Naive thymus-derived CD4-positive, alpha-beta T cell (primary cell): Measurements from ENCODE around the gene SECISBP2. TPM values are rescaled to one million over a fixed set of nuclear protein-coding genes. Genes with fewer than 3 reads are reported as not detected.

Source experiments
- ATAC-seq: fragments of 150-1000 bp; cut with Tn5 transposase; 2 replicates; pipeline ENCODE4 v1.10.0; 2021; ENCODE audit warnings: mild to moderate bottlenecking, moderate library complexity
- CTCF ChIA-PET: fragments of 350-600 bp; sonication (Branson Sonifier 250); formaldehyde crosslinking; loops from one replicate; lab custom pipeline; 2021; ENCODE audit warnings: antibody characterized with exemption; lab: Charles Lee
- POLR2A ChIA-PET: fragments of 350-600 bp; sonication (Branson Sonifier 250); formaldehyde crosslinking; loops from one replicate; lab custom pipeline; 2021; ENCODE audit warnings: antibody characterized with exemption, inconsistent platforms; lab: Charles Lee
- DNase-seq, 9 donors: peaks; one replicate each; pipeline versions ENCODE4 v3.0.0 to v3.0.0-alpha.2; 2020 to 2022; ENCODE audit warnings: mixed read lengths in 1 of 9
- H3K27ac ChIP-seq: one replicate; pipeline ENCODE4 v1.7.0; 2013; ENCODE audit warnings: mild to moderate bottlenecking, low read depth, low read length, moderate library complexity
- H3K27me3 ChIP-seq, 2 donors: one replicate each; pipeline ENCODE4 v1.7.0; 2013; ENCODE audit warnings: low read length in 2 of 2, mild to moderate bottlenecking in 2 of 2, moderate library complexity in 2 of 2; ENCODE audit not compliant: control insufficient read depth in 2 of 2, insufficient read depth in 2 of 2
- H3K36me3 ChIP-seq, 3 experiments: 1 replicate in 2 of 3; 2 replicates in 1 of 3; pipeline ENCODE4 v1.7.0; 2013; ENCODE audit warnings: low read length in 3 of 3, mild to moderate bottlenecking in 3 of 3, moderate library complexity in 1 of 3; ENCODE audit not compliant: insufficient read depth in 3 of 3, control insufficient read depth in 2 of 3
- H3K4me1 ChIP-seq, 2 donors: one replicate each; pipeline ENCODE4 v1.7.0; 2013; ENCODE audit warnings: low read length in 2 of 2, mild to moderate bottlenecking in 2 of 2, moderate library complexity in 1 of 2; ENCODE audit not compliant: control insufficient read depth in 2 of 2, insufficient read depth in 2 of 2
- H3K4me3 ChIP-seq: 2 replicates; pipeline ENCODE4 v1.7.0; 2013; ENCODE audit warnings: mild to moderate bottlenecking, low read length
- H3K9me3 ChIP-seq, 3 experiments: 1 replicate in 2 of 3; 2 replicates in 1 of 3; pipeline ENCODE4 v1.7.0; 2013; ENCODE audit warnings: low read length in 3 of 3; ENCODE audit not compliant: control insufficient read depth in 2 of 3
- H3K27ac Mint-ChIP-seq, 9 donors: one replicate each; pipeline ENCODE4 v1.8.0; 2020 to 2022; ENCODE audit warnings: mixed read lengths in 9 of 9, mild to moderate bottlenecking in 8 of 9, moderate library complexity in 5 of 9, inconsistent platforms in 2 of 9
- H3K27me3 Mint-ChIP-seq, 5 donors: one replicate each; pipeline ENCODE4 v1.8.0; 2021 to 2022; ENCODE audit warnings: mixed read lengths in 5 of 5, mild to moderate bottlenecking in 1 of 5
- H3K36me3 Mint-ChIP-seq, 5 donors: one replicate each; pipeline ENCODE4 v1.8.0; 2020 to 2022; ENCODE audit warnings: mixed read lengths in 5 of 5, mild to moderate bottlenecking in 3 of 5, inconsistent platforms in 1 of 5
- H3K4me1 Mint-ChIP-seq, 7 donors: one replicate each; pipeline ENCODE4 v1.8.0; 2020 to 2022; ENCODE audit warnings: mixed read lengths in 7 of 7, mild to moderate bottlenecking in 3 of 7, inconsistent platforms in 1 of 7
- H3K4me3 Mint-ChIP-seq, 10 donors: one replicate each; pipeline ENCODE4 v1.8.0; 2020 to 2022; ENCODE audit warnings: mild to moderate bottlenecking in 10 of 10, mixed read lengths in 10 of 10, moderate library complexity in 6 of 10, inconsistent platforms in 2 of 10
- H3K9me3 Mint-ChIP-seq, 11 donors: one replicate each; pipeline ENCODE4 v1.8.0; 2020 to 2022; ENCODE audit warnings: mixed read lengths in 11 of 11, mild to moderate bottlenecking in 4 of 11, inconsistent platforms in 1 of 11, moderate library complexity in 1 of 11
- intact Hi-C, 2 donors: fragments of 100-400 bp; cut with micrococcal nuclease; formaldehyde crosslinking; loops; one replicate each; pipeline ENCODE4 v1.15.1; 2023
- polyA plus RNA-seq, 2 donors: library from polyadenylated mRNA; unstranded; fragments of 300-500 nt; fragmentation: Illumina TruSeq; gene quantifications; one replicate each; pipeline ENCODE4 v1.2.3, GENCODE V29; 2021
- total RNA-seq, 6 experiments: library from RNA in 5 of 6; stranded (reverse) in 5 of 6; gene quantifications; 1 replicate in 5 of 6; 2 replicates in 1 of 6; pipeline ENCODE4 v1.2.3 and lab custom pipeline; 2021 to 2026

Gene SECISBP2
- total and polyA plus RNA-seq, 7 experiments from 2014 or later: 20.1 to 130 (median 100) TPM

GRCh38 chr9:89386797-89387196 lies 68.5 kb downstream of the SECISBP2 start:
- H3K36me3 ChIP-seq: peaks cover 72 to 99% (median 82%) of the 10 kb centered on the region in 3 experiments
- Mint-ChIP-seq H3K4me1 (peaks cover 20 to 47% (median 27%) of the 10 kb centered on the region in 7 donors), H3K9me3 (peaks cover 0 to 5% (median 0%) of the 10 kb centered on the region in 11 donors), H3K27me3 (no peaks in the 10 kb centered on the region), H3K27ac (peak overlapping the region in 4 of 9 donors; percentile 26 to 61 (median 52)), H3K4me3 (no peak overlapping the region), H3K36me3 (peaks cover 12 to 56% (median 25%) of the 10 kb centered on the region in 5 donors)
- H3K9me3 ChIP-seq: no peaks in the 10 kb centered on the region
- no peaks in the 10 kb centered on the region for H3K27me3 ChIP-seq
- CTCF ChIA-PET: no interaction called here
- peak overlapping the region; percentile 11 for H3K27ac ChIP-seq
- POLR2A ChIA-PET: no interaction called here
- no peak for ATAC-seq
- intact Hi-C loops: no loop called here
- no peak overlapping the region for H3K4me3 ChIP-seq
- DNase-seq: no peak
- no peaks in the 10 kb centered on the region for H3K4me1 ChIP-seq

GRCh38 chr9:89387197-89387849 lies 69.0 kb downstream of the SECISBP2 start:
- peaks cover 12 to 58% (median 31%) of the 10 kb centered on the region in 5 donors for H3K36me3 Mint-ChIP-seq
- Histone ChIP-seq H3K27me3 (no peaks in the 10 kb centered on the region), H3K27ac (no peak overlapping the region), H3K9me3 (no peaks in the 10 kb centered on the region), H3K4me3 (no peak overlapping the region), H3K36me3 (peaks cover 77 to 99% (median 83%) of the 10 kb centered on the region in 3 experiments), H3K4me1 (no peaks in the 10 kb centered on the region)
- ATAC-seq: no peak
- intact Hi-C loops: no loop called here
- H3K9me3 Mint-ChIP-seq: peaks cover 0 to 5% (median 0%) of the 10 kb centered on the region in 11 donors
- H3K27me3 Mint-ChIP-seq: no peaks in the 10 kb centered on the region
- ChIA-PET CTCF (interaction anchor here (0.7 kb wide), 1 partner anchor 94 kb away, joined by 3 read pairs; no protein-coding TSS in a partner anchor), POLR2A (no interaction called here)
- no peak for DNase-seq
- H3K27ac Mint-ChIP-seq: peak overlapping the region in 1 of 9 donors; percentile 34
- peak overlapping the region in 1 of 10 donors; percentile 18 for H3K4me3 Mint-ChIP-seq
- H3K4me1 Mint-ChIP-seq: peaks cover 15 to 45% (median 21%) of the 10 kb centered on the region in 7 donors

- H3K4me3 Mint-ChIP-seq: no peak overlapping the region
- Histone ChIP-seq H3K27ac (no peak overlapping the region), H3K9me3 (no peaks in the 10 kb centered on the region), H3K4me3 (no peak overlapping the region), H3K27me3 (no peaks in the 10 kb centered on the region), H3K36me3 (peaks cover 83 to 99% (median 84%) of the 10 kb centered on the region in 3 experiments), H3K4me1 (no peaks in the 10 kb centered on the region)
- H3K9me3 Mint-ChIP-seq: peaks cover 0 to 5% (median 0%) of the 10 kb centered on the region in 11 donors
- ChIA-PET CTCF (interaction anchor here (0.6 to 0.7 kb wide), 2 partner anchors 39 to 93 kb away, joined by 3 to 4 read pairs; no protein-coding TSS in a partner anchor), POLR2A (no interaction called here)
- peaks cover 12 to 60% (median 35%) of the 10 kb centered on the region in 5 donors for H3K36me3 Mint-ChIP-seq
- H3K27ac Mint-ChIP-seq: peak overlapping the region in 5 of 9 donors; percentile 8 to 43 (median 17)
- H3K4me1 Mint-ChIP-seq: peaks cover 9 to 43% (median 16%) of the 10 kb centered on the region in 7 donors
- no peaks in the 10 kb centered on the region for H3K27me3 Mint-ChIP-seq
- ATAC-seq (peak; percentile 78), DNase-seq (no peak)
- intact Hi-C loops: no loop called here
Observed at GRCh38 chr9:89388084-89388867, 70.0 kb downstream of the SECISBP2 start.

- Mint-ChIP-seq H3K9me3 (peaks cover 0 to 5% (median 0%) of the 10 kb centered on the region in 11 donors), H3K4me1 (peaks cover 6 to 43% (median 11%) of the 10 kb centered on the region in 7 donors), H3K36me3 (peaks cover 16 to 63% (median 38%) of the 10 kb centered on the region in 5 donors), H3K4me3 (no peak overlapping the region), H3K27ac (peak overlapping the region in 1 of 9 donors; percentile 34), H3K27me3 (no peaks in the 10 kb centered on the region)
- Histone ChIP-seq H3K4me1 (no peaks in the 10 kb centered on the region), H3K27ac (no peak overlapping the region), H3K27me3 (no peaks in the 10 kb centered on the region), H3K4me3 (no peak overlapping the region), H3K9me3 (no peaks in the 10 kb centered on the region), H3K36me3 (peaks cover 85 to 99% (median 85%) of the 10 kb centered on the region in 3 experiments)
- ATAC-seq (no peak), DNase-seq (no peak)
- CTCF ChIA-PET: interaction anchor here (0.6 kb wide), 1 partner anchor 39 kb away, joined by 4 read pairs; no protein-coding TSS in a partner anchor
- POLR2A ChIA-PET: no interaction called here
- intact Hi-C loops: no loop called here
Observed at GRCh38 chr9:89388868-89389177, 70.5 kb downstream of the SECISBP2 start.

GRCh38 chr9:89390068-89390555 lies 71.8 kb downstream of the SECISBP2 start:
- intact Hi-C loops: no loop called here
- Mint-ChIP-seq H3K27me3 (no peaks in the 10 kb centered on the region), H3K9me3 (peaks cover 0 to 4% (median 0%) of the 10 kb centered on the region in 11 donors), H3K27ac (peak overlapping the region in 7 of 9 donors; percentile 19 to 68 (median 63)), H3K4me1 (peaks cover 0 to 46% (median 6%) of the 10 kb centered on the region in 7 donors), H3K4me3 (peak overlapping the region in 1 of 10 donors; percentile 32), H3K36me3 (peaks cover 13 to 67% (median 38%) of the 10 kb centered on the region in 5 donors)
- no peaks in the 10 kb centered on the region for H3K9me3 ChIP-seq
- H3K4me1 ChIP-seq: no peaks in the 10 kb centered on the region
- ChIA-PET CTCF (interaction anchor here (0.7 kb wide), 1 partner anchor 11 kb away, joined by 4 read pairs; no protein-coding TSS in a partner anchor), POLR2A (no interaction called here)
- no peak overlapping the region for H3K27ac ChIP-seq
- DNase-seq (no peak), ATAC-seq (no peak)
- peaks cover 87 to 97% (median 89%) of the 10 kb centered on the region in 3 experiments for H3K36me3 ChIP-seq
- H3K4me3 ChIP-seq: no peak overlapping the region
- H3K27me3 ChIP-seq: no peaks in the 10 kb centered on the region

DNA sequence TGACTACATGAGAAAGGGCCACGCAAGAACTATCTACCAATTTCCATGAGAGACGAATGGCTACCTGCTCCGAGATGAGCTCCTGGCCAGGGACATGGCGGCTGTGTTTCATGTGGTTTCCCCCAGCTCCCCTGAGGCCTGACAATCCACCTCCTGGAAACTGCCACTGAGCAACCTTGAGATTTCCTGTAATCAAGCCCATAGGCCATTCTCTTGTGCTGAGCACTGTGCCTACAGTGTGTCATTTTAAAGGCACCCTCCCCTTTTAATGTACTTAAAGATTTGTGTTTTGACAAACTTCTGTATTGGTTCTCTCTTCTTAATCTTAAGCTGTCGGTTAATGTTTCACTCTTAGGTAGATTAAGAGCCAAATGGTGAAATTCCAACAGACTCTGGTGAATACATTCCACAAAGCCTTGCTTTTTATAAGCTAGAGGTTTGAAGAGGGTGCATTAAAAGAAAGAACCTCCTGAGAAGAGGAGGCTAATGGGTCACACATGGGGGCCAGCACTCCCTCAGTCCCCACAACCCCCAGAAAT lies 72.3 kb downstream of the SECISBP2 start:
- no peak overlapping the region for H3K4me3 Mint-ChIP-seq
- no peak for ATAC-seq
- POLR2A ChIA-PET: no interaction called here

More for the DNA sequence above, 72.3 kb downstream of the SECISBP2 start:
- H3K27ac Mint-ChIP-seq: peak overlapping the region in 7 of 9 donors; percentile 19 to 69 (median 63)
- H3K27me3 Mint-ChIP-seq: no peaks in the 10 kb centered on the region
- H3K4me1 Mint-ChIP-seq: peaks cover 0 to 46% (median 6%) of the 10 kb centered on the region in 7 donors
- peaks cover 84 to 96% (median 88%) of the 10 kb centered on the region in 3 experiments for H3K36me3 ChIP-seq
- H3K36me3 Mint-ChIP-seq: peaks cover 13 to 67% (median 39%) of the 10 kb centered on the region in 5 donors
- no peaks in the 10 kb centered on the region for H3K27me3 ChIP-seq
- peaks cover 0 to 3% (median 0%) of the 10 kb centered on the region in 11 donors for H3K9me3 Mint-ChIP-seq
- intact Hi-C loops: no loop called here
- no peaks in the 10 kb centered on the region for H3K9me3 ChIP-seq
- no peak overlapping the region for H3K27ac ChIP-seq
- no peak overlapping the region for H3K4me3 ChIP-seq
- CTCF ChIA-PET: interaction anchor here (0.7 to 0.8 kb wide), 2 partner anchors 11 to 139 kb away, joined by 3 to 4 read pairs; no protein-coding TSS in a partner anchor
- no peak for DNase-seq
- no peaks in the 10 kb centered on the region for H3K4me1 ChIP-seq
